Lung (tissue), 12 donors: Measurements from ENCODE around the gene TIGD3. TPM values are rescaled to one million over a fixed set of nuclear protein-coding genes. Genes with fewer than 3 reads are reported as not detected.

Experiments used
- ATAC-seq: fragments of 200-7000 bp; cut with Tn5 transposase; one replicate; pipeline ENCODE4 v1.9.1; 2020; ENCODE audit warnings: moderate number of reproducible peaks; ENCODE audit not compliant: insufficient read depth, low FRiP score
- DNase-seq, 3 donors: peaks; one replicate each; pipeline ENCODE4 v3.0.0-alpha.2; 2013 to 2017
- H3K27ac ChIP-seq, 2 donors: one replicate each; pipeline ENCODE4 v1.5.1; 2013; ENCODE audit warnings: mild to moderate bottlenecking in 2 of 2, moderate library complexity in 2 of 2, control low read depth in 1 of 2, inconsistent platforms in 1 of 2, low read depth in 1 of 2, low read length in 1 of 2
- H3K27me3 ChIP-seq, 3 donors: one replicate each; pipeline ENCODE4 v1.5.1; 2013; ENCODE audit warnings: low read length in 2 of 3; ENCODE audit not compliant: control insufficient read depth in 3 of 3, insufficient read depth in 3 of 3
- H3K36me3 ChIP-seq, 4 donors: one replicate each; pipeline ENCODE4 v1.5.1; 2013; ENCODE audit warnings: low read length in 4 of 4, mild to moderate bottlenecking in 1 of 4, moderate library complexity in 1 of 4; ENCODE audit not compliant: control insufficient read depth in 4 of 4, insufficient read depth in 4 of 4
- H3K4me1 ChIP-seq, 5 donors: one replicate each; pipeline ENCODE4 v1.5.1; 2013; ENCODE audit warnings: low read length in 5 of 5, mild to moderate bottlenecking in 2 of 5, moderate library complexity in 1 of 5; ENCODE audit not compliant: control insufficient read depth in 5 of 5, insufficient read depth in 5 of 5
- H3K4me3 ChIP-seq: one replicate; pipeline ENCODE4 v1.5.1; 2013; ENCODE audit warnings: mild to moderate bottlenecking, control low read depth, moderate library complexity
- H3K9ac ChIP-seq, 2 donors: one replicate each; pipeline ENCODE4 v1.5.1; 2013; ENCODE audit warnings: low read length in 2 of 2, control low read depth in 1 of 2; ENCODE audit not compliant: insufficient read depth in 1 of 2
- H3K9me3 ChIP-seq, 4 donors: one replicate each; pipeline ENCODE4 v1.5.1; 2013; ENCODE audit warnings: low read length in 3 of 4, mild to moderate bottlenecking in 1 of 4, moderate library complexity in 1 of 4; ENCODE audit not compliant: control insufficient read depth in 4 of 4, insufficient read depth in 3 of 4
- WGBS, 2 donors: extraction: QIAGEN DNeasy Blood & Tissue Kit; methylation state at CpG; one replicate each; pipeline ENCODE4 v1.1.7; 2013; 5-methylcytosine and 5-hydroxymethylcytosine counted together
- polyA plus RNA-seq, 2 donors: library from polyadenylated mRNA; stranded (reverse); fragments of 200-250 nt; gene quantifications; one replicate each; pipeline ENCODE4 v1.2.1, GENCODE V29; 2013
- total RNA-seq, 2 donors: library from RNA; depleted of rRNA in 1 of 2; stranded (reverse); fragments of >200 nt in 1 of 2; gene quantifications; one replicate each; pipeline ENCODE4 v1.2.1, GENCODE V29; 2014 to 2021
- TF ChIP-seq, protein P1 (sequence below): IDR thresholded peaks from 2 replicates; pipeline ENCODE4 v1.5.1; 2012; ENCODE audit warnings: mild to moderate bottlenecking; ENCODE audit errors: control extremely low read depth, extremely low read depth
- donor health status: control.
- donor health status: control.
- donor health status: Bipolar disorder and iron deficiency.
- donor health status: healthy.
- donor health status: DM: yes; HTN: yes; CAD: no.

The TIGD3 gene
- total and polyA plus RNA-seq, 4 donors = 0.21 to 0.27 (median 0.24) TPM; not detected in 1

DNA sequence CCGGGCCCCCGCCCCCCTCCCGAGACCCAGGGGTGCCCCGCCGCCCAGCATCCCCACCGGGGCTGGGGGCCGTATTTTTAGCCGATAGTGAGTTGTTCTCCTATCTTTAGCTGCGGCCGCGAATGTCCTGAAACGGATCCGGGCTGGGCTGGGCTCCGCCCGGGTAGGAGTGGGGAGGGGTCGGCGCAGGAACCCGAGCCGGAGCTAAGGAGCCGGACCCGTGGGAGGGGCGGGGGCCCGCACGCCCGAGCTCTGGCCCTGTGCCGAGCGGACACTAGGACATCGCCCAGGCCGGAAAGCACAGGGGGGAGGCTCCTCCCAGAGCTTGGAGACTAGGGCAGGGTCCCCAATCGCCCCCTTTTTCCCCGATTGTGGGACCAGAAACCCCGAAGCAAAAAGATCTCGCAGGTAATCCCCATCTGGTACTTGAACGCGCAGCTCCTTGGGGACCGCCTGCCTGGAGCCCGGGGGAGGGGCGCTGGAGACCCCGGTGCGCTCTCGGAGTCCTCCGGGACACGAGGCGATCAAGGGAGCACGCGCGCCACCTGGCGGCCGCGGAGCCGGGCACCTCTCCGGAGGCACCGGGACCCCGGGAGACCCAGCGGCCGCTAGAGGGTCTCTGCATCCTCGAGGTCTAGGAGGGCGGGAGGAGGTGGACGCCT is 39.2 kb upstream of the TIGD3 start:
- H3K9me3 ChIP-seq = no peaks in the 10 kb centered on the region
- DNase-seq (peak; percentile 89 to 92 (median 91)), ATAC-seq (peak; percentile 53)
- peak overlapping the region; percentile 74 to 92 for H3K27ac ChIP-seq
- WGBS, 2 donors = 0 to 1% methylated on average over 58 to 59 of the region's 59 CpGs
- H3K36me3 ChIP-seq = peaks cover 0 to 2% (median under 1%) of the 10 kb centered on the region in 4 donors
- peaks cover 0 to 3% (median 0%) of the 10 kb centered on the region in 3 donors for H3K27me3 ChIP-seq
- H3K9ac ChIP-seq = no peak overlapping the region
- H3K4me1 ChIP-seq = peaks cover 0 to 42% (median 15%) of the 10 kb centered on the region in 5 donors
- H3K4me3 ChIP-seq = peak overlapping the region; percentile 83
- TF ChIP-seq, protein P1, sequence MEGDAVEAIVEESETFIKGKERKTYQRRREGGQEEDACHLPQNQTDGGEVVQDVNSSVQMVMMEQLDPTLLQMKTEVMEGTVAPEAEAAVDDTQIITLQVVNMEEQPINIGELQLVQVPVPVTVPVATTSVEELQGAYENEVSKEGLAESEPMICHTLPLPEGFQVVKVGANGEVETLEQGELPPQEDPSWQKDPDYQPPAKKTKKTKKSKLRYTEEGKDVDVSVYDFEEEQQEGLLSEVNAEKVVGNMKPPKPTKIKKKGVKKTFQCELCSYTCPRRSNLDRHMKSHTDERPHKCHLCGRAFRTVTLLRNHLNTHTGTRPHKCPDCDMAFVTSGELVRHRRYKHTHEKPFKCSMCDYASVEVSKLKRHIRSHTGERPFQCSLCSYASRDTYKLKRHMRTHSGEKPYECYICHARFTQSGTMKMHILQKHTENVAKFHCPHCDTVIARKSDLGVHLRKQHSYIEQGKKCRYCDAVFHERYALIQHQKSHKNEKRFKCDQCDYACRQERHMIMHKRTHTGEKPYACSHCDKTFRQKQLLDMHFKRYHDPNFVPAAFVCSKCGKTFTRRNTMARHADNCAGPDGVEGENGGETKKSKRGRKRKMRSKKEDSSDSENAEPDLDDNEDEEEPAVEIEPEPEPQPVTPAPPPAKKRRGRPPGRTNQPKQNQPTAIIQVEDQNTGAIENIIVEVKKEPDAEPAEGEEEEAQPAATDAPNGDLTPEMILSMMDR = peak; percentile 72

DNA sequence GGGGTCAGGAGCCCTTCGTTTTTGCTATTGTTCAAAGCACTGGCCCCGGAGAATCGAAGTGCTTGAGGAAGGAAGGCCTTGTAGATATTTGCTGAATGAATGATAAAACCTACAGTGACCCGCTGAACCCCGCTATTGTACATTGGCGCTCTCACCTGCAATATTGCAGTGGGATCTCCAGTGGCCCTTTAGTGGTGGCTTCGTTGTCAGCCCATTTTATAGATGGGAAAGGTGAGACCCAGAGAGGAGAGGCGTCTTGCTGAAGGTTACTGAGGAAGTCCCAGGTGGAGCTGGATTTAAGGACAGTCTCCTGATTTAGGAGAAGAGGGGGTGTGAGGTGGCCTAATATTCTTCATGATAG is 38.7 kb upstream of the TIGD3 start:
- Histone ChIP-seq H3K9me3 (no peaks in the 10 kb centered on the region), H3K27me3 (peaks cover 0 to 3% (median 0%) of the 10 kb centered on the region in 3 donors), H3K4me3 (peak overlapping the region; percentile 83), H3K36me3 (peaks cover 0 to 6% (median 4%) of the 10 kb centered on the region in 4 donors), H3K4me1 (peaks cover 0 to 37% (median 12%) of the 10 kb centered on the region in 5 donors), H3K9ac (peak overlapping the region in 1 of 2 donors; percentile 26), H3K27ac (peak overlapping the region; percentile 74 to 92)
- WGBS, 2 donors = 17 to 23% methylated on average over 8 of the region's 8 CpGs
- no peak for ATAC-seq
- no peak for DNase-seq
- TF ChIP-seq, protein P1 = no peak

DNA sequence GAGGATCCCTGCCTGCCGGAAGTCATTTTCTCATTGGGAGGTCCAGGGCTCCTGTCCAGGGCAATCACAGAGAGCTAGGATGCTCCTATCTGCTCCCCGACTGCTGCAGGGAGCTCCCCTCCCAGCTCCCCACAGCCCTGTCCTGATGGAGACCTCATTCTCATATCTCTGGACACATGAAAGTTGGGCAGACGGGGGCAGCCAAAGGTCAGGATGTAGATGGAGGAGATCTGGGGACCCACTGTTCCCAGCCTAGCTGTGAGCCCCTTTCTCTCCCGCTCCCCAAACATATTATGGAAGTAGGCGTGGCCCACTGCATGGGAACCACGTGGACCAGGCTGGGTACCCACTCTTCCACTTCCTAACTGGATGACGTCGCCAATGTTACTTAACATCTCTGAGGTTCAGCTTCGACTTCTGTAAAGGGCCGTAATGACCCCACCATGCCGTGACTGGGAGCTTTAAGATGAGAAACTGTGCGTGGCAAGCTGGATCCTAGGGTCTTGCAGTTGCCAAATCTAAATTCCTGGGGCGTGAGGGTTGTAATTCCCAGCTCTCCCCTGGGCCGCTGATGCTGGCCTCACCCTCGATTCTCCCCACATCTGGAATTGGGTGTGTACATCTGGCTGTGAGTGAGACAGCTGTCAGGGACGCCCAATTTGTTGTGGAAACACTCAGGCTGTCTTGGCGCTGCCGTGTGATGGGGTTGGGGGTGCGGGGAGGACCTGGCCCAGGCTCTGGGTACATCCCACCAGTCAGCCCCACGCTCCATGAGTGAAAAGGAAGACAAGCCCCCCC is 38.1 kb upstream of the TIGD3 start:
- peaks cover 0 to 36% (median 10%) of the 10 kb centered on the region in 5 donors for H3K4me1 ChIP-seq
- H3K4me3 ChIP-seq = peak overlapping the region; percentile 83
- no peaks in the 10 kb centered on the region for H3K9me3 ChIP-seq
- peak overlapping the region; percentile 74 to 92 for H3K27ac ChIP-seq
- ATAC-seq = no peak
- H3K9ac ChIP-seq = peak overlapping the region in 1 of 2 donors; percentile 26
- 40 to 56% methylated on average over 20 of the region's 20 CpGs for WGBS, 2 donors
- DNase-seq = peak; percentile 64 to 72 (median 71)
- peaks cover 0 to 11% (median 9%) of the 10 kb centered on the region in 4 donors for H3K36me3 ChIP-seq
- H3K27me3 ChIP-seq = peaks cover 0 to 3% (median 0%) of the 10 kb centered on the region in 3 donors
- TF ChIP-seq, protein P1 = no peak
